MV-4-11 (cell line): ENCODE measurements around the gene LMX1B.
"Not testable (repeated sequence)": the region's sequence is repeated elsewhere in the genome, so short reads cannot be mapped to it uniquely, and the experiment has no call there.

Source experiments
- DNase-seq: peaks from one replicate; lab custom pipeline; 2025; lab: John Stamatoyannopoulos, UW

Gene LMX1B

GRCh38 chr9:126708178-126708577, 94.5 kb downstream of the LMX1B start:
- DNase-seq = no peak

GRCh38 chr9:126709241-126709640, 95.5 kb downstream of the LMX1B start:
- DNase-seq = no peak

- no peak for DNase-seq
These were observed 101.7 kb downstream of the LMX1B start for GRCh38 chr9:126715382-126715781.

- DNase-seq = not testable (repeated sequence)
These were observed 103.7 kb downstream of the LMX1B start for GRCh38 chr9:126717441-126717840.

GRCh38 chr9:126719618-126720031, 105.9 kb downstream of the LMX1B start:
- DNase-seq = peak; percentile 96

GRCh38 chr9:126720036-126720435, 106.3 kb downstream of the LMX1B start:
- DNase-seq = no peak

- DNase-seq = no peak
These were observed 107.2 kb downstream of the LMX1B start for GRCh38 chr9:126720661-126721563.

GRCh38 chr9:126721564-126721981, 107.8 kb downstream of the LMX1B start:
- no peak for DNase-seq

GRCh38 chr9:126722252-126722921, 108.7 kb downstream of the LMX1B start:
- DNase-seq = peak; percentile 41

- DNase-seq = no peak
These were observed 109.4 kb downstream of the LMX1B start for GRCh38 chr9:126722922-126723806.

- peak; percentile 14 for DNase-seq
These were observed 110.1 kb downstream of the LMX1B start for GRCh38 chr9:126723807-126724172.

GRCh38 chr9:126724226-126724625, 110.5 kb downstream of the LMX1B start:
- DNase-seq = no peak

- DNase-seq = not testable (repeated sequence)
These were observed 111.8 kb downstream of the LMX1B start for GRCh38 chr9:126725485-126725884.

GRCh38 chr9:126728210-126728609, 114.5 kb downstream of the LMX1B start:
- not testable (repeated sequence) for DNase-seq

GRCh38 chr9:126730592-126730991, 116.9 kb downstream of the LMX1B start:
- DNase-seq = not testable (repeated sequence)

GRCh38 chr9:126733005-126733404, 119.3 kb downstream of the LMX1B start:
- DNase-seq = no peak

- no peak for DNase-seq
These were observed 121.1 kb downstream of the LMX1B start for GRCh38 chr9:126734877-126735276.

- DNase-seq = no peak
These were observed 121.8 kb downstream of the LMX1B start for GRCh38 chr9:126735482-126735881.

- DNase-seq = no peak
These were observed 124.8 kb downstream of the LMX1B start for GRCh38 chr9:126738553-126738952.

GRCh38 chr9:126743041-126743440, 129.3 kb downstream of the LMX1B start:
- no peak for DNase-seq

GRCh38 chr9:126745574-126746411, 132.1 kb downstream of the LMX1B start:
- DNase-seq = peak; percentile 69
